Hindlimb muscle (tissue), 1 donor: ENCODE data around the gene INPP5A. TPM values are rescaled to one million over a fixed set of nuclear protein-coding genes. Genes with fewer than 3 reads are reported as not detected.
"Not testable (repeated sequence)": the region's sequence is repeated elsewhere in the genome, so short reads cannot be mapped to it uniquely, and the experiment has no call there.

Experiments used
- DNase-seq: peaks from one replicate; pipeline ENCODE4 v3.0.0-alpha.2; 2013
- polyA plus RNA-seq: library from polyadenylated mRNA; unstranded; fragments of 120-200 nt; gene quantifications from one replicate; pipeline ENCODE4 v1.2.1, GENCODE V29; 2013; ENCODE audit not compliant: insufficient read length

INPP5A gene
- polyA plus RNA-seq, 1 donor = 57.4 TPM

DNA sequence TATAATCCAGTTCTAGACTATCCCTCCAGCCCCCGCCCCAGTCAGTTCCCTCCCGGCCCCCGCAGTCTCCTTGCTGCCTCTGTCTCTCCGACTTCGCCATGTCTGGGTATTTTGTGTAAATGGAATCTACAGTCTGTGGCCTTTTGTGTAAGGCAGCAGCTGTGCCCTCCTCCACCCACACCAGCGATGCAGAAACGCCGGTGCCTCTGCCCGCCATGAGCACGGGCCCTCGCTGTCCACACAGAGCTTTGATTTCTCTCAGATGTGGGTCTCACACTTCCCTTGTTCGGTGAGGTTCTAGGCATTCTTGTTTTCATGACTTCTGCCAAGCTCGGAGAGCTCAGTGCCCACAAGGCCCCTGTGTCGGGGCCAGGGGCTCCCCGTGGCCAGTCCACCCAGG, 210.5 kb downstream of the INPP5A start:
- DNase-seq = no peak

- DNase-seq = no peak
These were observed 211.2 kb downstream of the INPP5A start for GRCh38 chr10:132748545-132749370.

DNA sequence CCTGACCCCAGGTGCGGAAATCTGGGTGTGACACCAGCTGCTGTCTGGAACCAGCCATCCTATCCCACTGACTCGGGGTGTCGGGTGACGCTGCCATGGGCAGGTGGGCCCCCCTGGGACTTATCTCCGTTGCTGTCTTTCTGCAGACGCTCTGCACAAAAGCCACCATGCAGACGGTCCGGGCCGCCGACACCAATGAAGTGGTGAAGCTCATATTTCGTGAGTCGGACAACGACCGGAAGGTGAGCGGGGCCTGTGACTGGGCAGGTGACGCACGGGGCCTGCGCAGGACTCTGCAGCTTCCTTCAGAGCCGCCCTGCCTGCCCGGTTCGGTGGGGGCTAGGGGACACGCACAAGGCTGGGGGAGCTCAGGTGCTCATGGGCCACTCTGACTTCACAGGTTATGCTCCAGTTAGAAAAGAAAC, 211.8 kb downstream of the INPP5A start:
- DNase-seq = no peak

GRCh38 chr10:132750936-132751335, 213.3 kb downstream of the INPP5A start:
- no peak for DNase-seq

DNA sequence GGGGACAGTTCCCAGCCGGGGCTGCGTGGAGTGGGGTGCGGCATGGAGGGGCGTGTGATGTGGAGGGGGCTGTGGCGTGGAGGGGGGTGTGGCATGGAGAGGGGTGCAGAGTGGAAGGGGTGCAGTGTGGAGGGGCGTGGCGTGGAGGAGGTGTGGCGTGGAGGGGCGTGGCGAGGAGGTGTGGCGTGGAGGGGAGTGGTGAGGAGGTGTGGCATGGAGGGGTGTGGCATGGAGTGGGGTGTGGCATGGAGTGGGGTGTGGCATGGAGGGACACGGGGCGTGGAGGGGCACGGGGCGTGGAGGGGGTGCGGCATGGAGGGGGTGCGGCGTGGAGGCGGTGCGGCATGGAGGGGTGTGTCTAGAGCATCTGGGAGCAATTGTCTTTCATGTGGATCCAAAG, 214.8 kb downstream of the INPP5A start:
- DNase-seq = no peak

- DNase-seq = no peak
These were observed 215.4 kb downstream of the INPP5A start for GRCh38 chr10:132752961-132753360.

DNA sequence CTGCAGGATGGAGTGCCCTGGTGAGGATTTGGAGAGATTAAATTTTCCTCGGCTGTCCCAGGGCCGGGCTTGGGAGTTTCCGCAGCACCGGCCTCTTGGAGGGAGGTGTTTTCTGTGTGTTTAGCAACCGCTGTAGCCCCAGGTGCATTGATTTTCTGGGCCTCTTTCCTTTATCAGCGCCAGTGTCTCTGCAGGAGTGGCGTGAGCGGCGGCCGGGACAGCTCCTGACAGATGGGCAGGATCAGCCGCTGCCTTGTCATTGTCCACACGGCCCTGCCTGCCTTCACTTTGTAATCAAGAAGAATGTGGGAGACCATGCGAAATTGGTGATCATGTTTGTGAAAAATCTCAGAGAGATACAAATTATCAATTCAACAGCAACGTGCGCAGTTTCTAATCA, 216.0 kb downstream of the INPP5A start:
- no peak for DNase-seq

- no peak for DNase-seq
These were observed 216.5 kb downstream of the INPP5A start for GRCh38 chr10:132754071-132754470.

- DNase-seq = no peak
These were observed 217.7 kb downstream of the INPP5A start for GRCh38 chr10:132755166-132755711.

DNA sequence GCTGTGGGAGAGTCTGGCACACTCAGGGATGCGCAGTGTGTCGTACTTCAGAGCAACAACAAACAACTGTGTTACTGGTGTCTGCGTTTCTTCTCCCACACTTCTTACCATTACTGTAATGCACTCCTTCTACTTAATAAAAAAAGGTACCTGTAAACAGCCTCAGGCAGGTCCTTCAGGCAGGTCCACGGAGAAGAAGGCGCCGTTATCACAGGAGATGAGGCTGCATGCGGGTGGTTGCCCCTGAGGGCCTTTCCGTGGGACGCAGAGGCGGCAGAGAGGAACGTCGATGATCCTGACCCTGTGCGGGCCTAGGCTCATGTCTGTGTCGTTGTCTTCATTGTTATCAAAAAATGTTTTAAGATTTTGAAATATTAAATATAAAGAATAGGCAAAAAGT, 219.0 kb downstream of the INPP5A start:
- DNase-seq = no peak

DNA sequence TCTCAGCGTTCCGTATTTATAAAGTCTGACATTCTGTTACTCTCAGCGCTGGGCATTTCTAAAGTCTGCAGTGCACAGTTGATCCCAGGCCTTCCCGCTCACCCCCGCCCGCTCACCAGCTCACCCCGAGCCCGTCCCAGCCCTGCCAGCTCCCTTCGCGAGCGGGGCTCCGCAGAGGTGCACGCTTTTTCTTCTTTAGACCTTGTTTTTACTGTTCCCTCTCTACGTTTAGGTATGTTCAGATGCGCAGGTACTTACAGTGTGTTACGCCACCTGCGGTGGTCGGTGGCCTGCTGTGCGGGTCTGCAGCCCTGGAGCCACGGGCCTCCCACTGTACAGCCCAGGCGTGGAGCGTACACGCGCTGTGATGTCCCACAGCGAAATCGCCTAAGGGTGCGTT, 219.6 kb downstream of the INPP5A start:
- DNase-seq = no peak

GRCh38 chr10:132758865-132759264, 221.3 kb downstream of the INPP5A start:
- DNase-seq = no peak

DNA sequence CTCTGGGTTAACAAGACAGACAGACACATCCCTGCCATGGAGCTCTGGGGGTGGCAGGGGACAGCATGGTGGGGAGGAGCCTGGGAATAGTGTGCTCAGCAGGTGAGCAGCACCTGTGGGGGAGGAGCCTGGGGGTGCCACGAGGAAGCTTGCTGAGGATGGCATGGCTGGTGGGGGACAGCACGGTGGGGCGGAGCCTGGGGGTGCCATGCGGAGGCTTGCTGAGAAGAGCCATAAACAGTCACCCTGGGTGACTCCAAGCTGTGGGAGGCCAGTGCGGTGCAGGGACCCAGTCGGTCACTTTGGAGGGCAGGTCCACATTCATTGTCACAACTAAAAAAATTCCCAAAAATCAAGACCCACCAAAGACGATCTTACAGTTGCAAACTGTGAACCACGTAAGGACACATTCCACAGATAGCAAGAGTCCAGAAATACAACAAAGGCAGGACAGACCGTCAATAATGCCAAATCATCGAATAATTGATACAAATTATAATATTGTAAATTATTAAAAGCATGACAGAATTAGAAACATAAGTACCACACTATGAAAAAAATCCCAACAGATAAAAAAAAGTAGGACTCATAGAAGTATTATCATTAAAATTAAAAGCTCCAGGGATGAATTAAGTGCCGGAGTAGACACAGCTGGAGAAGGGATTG, 223.9 kb downstream of the INPP5A start:
- no peak for DNase-seq

DNA sequence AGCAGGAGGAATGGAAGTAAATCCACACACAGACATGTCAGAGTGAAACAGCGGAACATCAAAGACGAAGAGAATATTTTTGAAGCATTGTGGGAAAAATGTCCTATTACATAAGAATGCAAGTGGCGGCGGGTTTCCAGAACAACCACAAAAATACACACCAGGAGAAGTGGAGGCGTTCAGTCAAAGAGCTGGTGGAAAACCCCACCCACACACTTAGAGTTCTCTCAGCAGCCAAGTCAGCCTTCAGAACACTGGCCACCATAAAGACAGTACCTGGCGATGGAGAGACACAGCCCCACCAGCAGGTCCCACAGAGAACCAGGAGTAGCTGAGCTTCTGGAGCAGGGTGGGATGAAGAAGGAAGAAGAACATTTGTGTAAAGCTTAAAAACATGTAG, 224.7 kb downstream of the INPP5A start:
- DNase-seq = no peak

DNA sequence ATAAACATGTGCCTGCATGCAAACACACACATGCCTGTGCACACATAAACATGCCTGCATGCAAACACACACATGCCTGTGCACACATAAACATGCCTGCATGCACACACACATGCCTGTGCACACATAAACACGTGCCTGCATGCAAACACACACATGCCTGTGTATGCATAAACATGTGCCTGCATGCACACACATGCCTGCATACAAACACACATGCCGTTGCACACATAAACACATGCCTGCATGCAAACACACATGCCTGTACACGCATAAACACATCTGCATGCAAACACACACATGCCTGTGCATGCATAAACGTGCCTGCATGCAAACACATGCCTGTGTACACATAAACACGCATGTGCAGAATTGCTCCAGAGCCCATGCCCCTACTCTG, 226.0 kb downstream of the INPP5A start:
- no peak for DNase-seq

DNA sequence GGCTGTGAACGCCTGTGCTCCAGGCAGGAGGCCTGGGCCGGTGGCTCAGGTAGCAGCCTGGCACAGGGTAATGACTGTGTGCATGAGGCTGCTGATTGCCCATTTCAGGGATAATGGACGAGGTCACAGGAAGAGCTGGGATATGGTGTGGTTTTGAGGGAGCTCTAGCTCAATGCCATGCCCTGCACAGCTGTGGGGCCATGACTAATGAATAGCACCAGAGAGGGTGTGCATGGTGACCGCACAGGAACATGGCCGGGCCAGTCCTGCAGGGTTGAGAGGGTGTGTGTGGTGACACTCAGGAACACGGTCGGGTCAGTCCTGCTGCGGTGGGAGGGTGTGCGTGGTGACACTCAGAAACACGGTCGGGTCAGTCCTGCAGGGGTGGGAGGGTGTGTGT, 226.5 kb downstream of the INPP5A start:
- no peak for DNase-seq

DNA sequence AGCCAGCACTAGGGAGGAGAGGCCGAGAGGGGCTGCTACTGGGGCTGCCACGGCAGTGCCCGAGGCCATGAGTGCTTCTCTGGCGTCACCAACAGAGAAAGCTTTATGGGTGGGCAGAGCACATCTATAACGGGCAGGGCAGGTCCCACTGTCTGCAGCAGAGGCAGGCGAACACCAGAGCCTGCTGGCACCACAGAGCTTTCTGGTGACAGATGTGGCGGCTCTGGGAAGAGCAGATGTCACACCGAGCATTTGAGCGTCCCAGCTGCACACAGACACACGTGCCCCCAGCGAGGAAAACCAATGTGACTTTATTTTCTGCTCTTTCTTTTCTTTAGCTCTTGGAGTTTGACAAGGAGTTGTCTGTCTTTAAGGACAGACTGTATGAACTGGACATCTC, 227.8 kb downstream of the INPP5A start:
- DNase-seq = no peak

DNA sequence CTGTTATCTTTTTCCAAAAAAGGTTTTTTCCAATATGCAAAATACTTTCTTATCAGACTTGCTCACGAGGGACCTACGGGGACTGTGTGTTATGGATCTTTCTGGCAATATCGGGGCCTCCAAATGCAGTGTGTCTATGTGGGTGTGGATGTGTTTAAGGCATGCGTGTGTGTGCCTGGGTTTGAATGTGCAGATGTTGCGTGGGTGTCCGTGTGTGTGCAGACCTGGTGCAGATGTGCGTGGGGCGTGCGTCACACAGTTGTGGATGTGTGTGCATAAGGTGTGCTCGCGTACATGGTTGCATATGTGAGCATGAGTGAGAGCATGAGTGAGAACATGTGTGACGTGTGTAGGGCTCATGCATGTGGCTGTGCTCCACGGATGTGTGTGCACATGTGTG, 228.7 kb downstream of the INPP5A start:
- DNase-seq = no peak

DNA sequence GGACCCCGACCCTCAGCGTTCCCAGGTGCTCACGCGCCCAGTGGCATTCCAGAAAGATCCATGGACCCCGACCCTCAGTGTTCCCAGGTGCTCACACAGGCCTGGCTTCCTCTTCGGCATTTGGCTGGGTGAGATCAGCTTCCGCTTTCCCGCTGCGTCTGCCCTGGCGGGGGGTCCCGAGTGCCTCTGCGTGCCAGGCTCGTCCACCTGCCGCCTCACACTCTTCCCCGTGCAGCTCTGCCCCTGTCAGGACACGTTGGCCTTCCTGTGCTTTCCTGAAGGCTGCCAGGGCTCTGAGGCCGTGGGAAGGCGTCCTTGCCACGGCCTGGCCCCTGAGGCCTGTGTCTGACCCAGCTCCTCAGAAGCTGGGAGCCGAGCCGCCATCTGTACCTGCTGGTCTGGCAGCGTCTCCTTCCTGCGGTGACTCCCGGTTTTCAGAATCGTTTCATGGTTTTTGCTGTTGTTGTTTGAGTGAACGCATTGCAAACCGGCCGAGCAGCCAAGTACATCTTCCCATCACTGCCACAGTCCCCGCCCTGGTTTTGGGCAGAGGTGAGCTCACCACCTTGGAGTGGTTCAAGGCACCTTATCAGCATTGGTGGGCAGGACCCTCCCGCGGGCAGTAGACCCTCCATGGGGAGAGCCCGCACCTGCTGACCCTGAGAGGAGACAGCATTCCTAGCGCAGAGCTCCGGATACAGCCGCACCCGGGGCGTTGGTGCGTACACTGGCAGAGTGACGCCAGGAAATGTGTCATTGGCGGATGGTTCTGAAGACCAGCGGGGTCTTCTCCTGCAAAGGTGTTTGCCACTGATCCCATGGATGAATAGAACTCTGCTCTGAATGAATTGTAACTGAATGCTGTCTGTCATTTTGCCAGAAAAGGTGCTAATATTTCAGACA, 231.0 kb downstream of the INPP5A start:
- no peak for DNase-seq

GRCh38 chr10:132770061-132771021, 232.8 kb downstream of the INPP5A start:
- DNase-seq = no peak

- not testable (repeated sequence) for DNase-seq
These were observed 235.2 kb downstream of the INPP5A start for GRCh38 chr10:132772816-132773215.
